ENCODE results near the gene POLR1E. TPM values are rescaled to one million over a fixed set of nuclear protein-coding genes. Genes with fewer than 3 reads are reported as not detected.
"Not testable (repeated sequence)": the region's sequence is repeated elsewhere in the genome, so short reads cannot be mapped to it uniquely, and the experiment has no call there.

POLR1E gene
- total RNA-seq, 1 experiment from 2014 or later = 21.4 TPM

GRCh38 chr9:37471942-37472684 lies 13.6 kb upstream of the POLR1E start:
- no peaks in the 10 kb centered on the region for H3K9me3 ChIP-seq (replicated peaks)
- peak; percentile 63 to 93 for DNase-seq (ENCODE audit: low read depth in 1 of 2, low spot score in 2 of 2)
- H3K27me3 ChIP-seq (replicated peaks) = no peaks in the 10 kb centered on the region
- peaks cover 16% of the 10 kb centered on the region for H3K4me1 ChIP-seq (replicated peaks)
- H3K4me3 ChIP-seq = peak overlapping the region; percentile 16
- peak overlapping the region; percentile 87 for H3K27ac ChIP-seq
- no peaks in the 10 kb centered on the region for H3K36me3 ChIP-seq

GRCh38 chr9:37473982-37474381 lies 11.8 kb upstream of the POLR1E start:
- peaks cover 16% of the 10 kb centered on the region for H3K4me1 ChIP-seq (replicated peaks)
- H3K9me3 ChIP-seq (replicated peaks); H3K4me3 ChIP-seq; DNase-seq (ENCODE audit: low read depth in 1 of 2, low spot score in 2 of 2); H3K27ac ChIP-seq; H3K36me3 ChIP-seq; H3K27me3 ChIP-seq (replicated peaks): not testable (repeated sequence)

- H3K4me1 ChIP-seq (replicated peaks) = peaks cover 16% of the 10 kb centered on the region
- no peaks in the 10 kb centered on the region for H3K9me3 ChIP-seq (replicated peaks)
- no peaks in the 10 kb centered on the region for H3K27me3 ChIP-seq (replicated peaks)
- H3K27ac ChIP-seq = no peak overlapping the region
- no peaks in the 10 kb centered on the region for H3K36me3 ChIP-seq
- no peak for DNase-seq (ENCODE audit: low read depth in 1 of 2, low spot score in 2 of 2)
- H3K4me3 ChIP-seq = no peak overlapping the region
Measured at GRCh38 chr9:37474438-37474837, 11.3 kb upstream of the POLR1E start.

- Histone ChIP-seq H3K27me3 (replicated peaks) (no peaks in the 10 kb centered on the region), H3K27ac (no peak overlapping the region), H3K4me3 (no peak overlapping the region), H3K9me3 (replicated peaks) (no peaks in the 10 kb centered on the region), H3K4me1 (replicated peaks) (peaks cover 5% of the 10 kb centered on the region), H3K36me3 (no peaks in the 10 kb centered on the region)
- no peak for DNase-seq (ENCODE audit: low read depth in 1 of 2, low spot score in 2 of 2)
Measured at GRCh38 chr9:37476930-37477329, 8.8 kb upstream of the POLR1E start.

- H3K27me3 ChIP-seq (replicated peaks); H3K36me3 ChIP-seq; DNase-seq (ENCODE audit: low read depth in 1 of 2, low spot score in 2 of 2); H3K27ac ChIP-seq; H3K9me3 ChIP-seq (replicated peaks); H3K4me1 ChIP-seq (replicated peaks); H3K4me3 ChIP-seq: not testable (repeated sequence)
Measured at GRCh38 chr9:37477443-37477842, 8.3 kb upstream of the POLR1E start.

- H3K9me3 ChIP-seq (replicated peaks); DNase-seq (ENCODE audit: low read depth in 1 of 2, low spot score in 2 of 2); H3K4me1 ChIP-seq (replicated peaks); H3K4me3 ChIP-seq; H3K36me3 ChIP-seq; H3K27me3 ChIP-seq (replicated peaks); H3K27ac ChIP-seq: not testable (repeated sequence)
Measured at GRCh38 chr9:37477987-37478619, 7.6 kb upstream of the POLR1E start.

GRCh38 chr9:37480759-37481158 lies 5.0 kb upstream of the POLR1E start:
- H3K27ac ChIP-seq = no peak overlapping the region
- peaks cover 4% of the 10 kb centered on the region; the same call in 1 of the 2 replicates for H3K4me1 ChIP-seq (replicated peaks)
- no peak for DNase-seq (ENCODE audit: low read depth in 1 of 2, low spot score in 2 of 2)
- no peaks in the 10 kb centered on the region for H3K9me3 ChIP-seq (replicated peaks)
- no peak overlapping the region for H3K4me3 ChIP-seq
- H3K36me3 ChIP-seq = no peaks in the 10 kb centered on the region
- H3K27me3 ChIP-seq (replicated peaks) = no peaks in the 10 kb centered on the region

GRCh38 chr9:37486256-37486615 lies 488 bp downstream of the POLR1E start:
- no peaks in the 10 kb centered on the region for H3K27me3 ChIP-seq (replicated peaks)
- H3K36me3 ChIP-seq = no peaks in the 10 kb centered on the region
- no peak for DNase-seq (ENCODE audit: low read depth in 1 of 2, low spot score in 2 of 2)
- no peaks in the 10 kb centered on the region for H3K9me3 ChIP-seq (replicated peaks)
- H3K27ac ChIP-seq = no peak overlapping the region
- H3K4me3 ChIP-seq = peak overlapping the region; percentile 52
- H3K4me1 ChIP-seq (replicated peaks) = peaks cover 11% of the 10 kb centered on the region

GRCh38 chr9:37486616-37487548 lies 1.1 kb downstream of the POLR1E start:
- peak; percentile 14 to 45 for DNase-seq (ENCODE audit: low read depth in 1 of 2, low spot score in 2 of 2)
- no peaks in the 10 kb centered on the region for H3K9me3 ChIP-seq (replicated peaks)

GRCh38 chr9:37491939-37492338 lies 6.2 kb downstream of the POLR1E start:
- Histone ChIP-seq H3K36me3 (peaks cover 13% of the 10 kb centered on the region), H3K27me3 (replicated peaks) (no peaks in the 10 kb centered on the region), H3K4me3 (no peak overlapping the region), H3K9me3 (replicated peaks) (no peaks in the 10 kb centered on the region), H3K27ac (no peak overlapping the region), H3K4me1 (replicated peaks) (peaks cover 3% of the 10 kb centered on the region)
- no peak for DNase-seq (ENCODE audit: low read depth in 1 of 2, low spot score in 2 of 2)

More at GRCh38 chr9:37486616-37487548, 1.1 kb downstream of the POLR1E start:
- H3K4me1 ChIP-seq (replicated peaks) = peaks cover 11% of the 10 kb centered on the region
- no peak overlapping the region for H3K27ac ChIP-seq
- no peaks in the 10 kb centered on the region for H3K27me3 ChIP-seq (replicated peaks)
- H3K4me3 ChIP-seq = peak overlapping the region; percentile 52
- no peaks in the 10 kb centered on the region; the same call in 1 of the 2 replicates for H3K36me3 ChIP-seq

GRCh38 chr9:37495571-37495970 lies 9.8 kb downstream of the POLR1E start:
- H3K36me3 ChIP-seq = peaks cover 23% of the 10 kb centered on the region
- no peak overlapping the region for H3K27ac ChIP-seq
- no peaks in the 10 kb centered on the region for H3K27me3 ChIP-seq (replicated peaks)
- H3K9me3 ChIP-seq (replicated peaks) = no peaks in the 10 kb centered on the region
- no peak for DNase-seq (ENCODE audit: low read depth in 1 of 2, low spot score in 2 of 2)
- no peak overlapping the region for H3K4me3 ChIP-seq
- no peaks in the 10 kb centered on the region for H3K4me1 ChIP-seq (replicated peaks)

GRCh38 chr9:37496020-37496419 lies 10.3 kb downstream of the POLR1E start:
- Histone ChIP-seq H3K9me3 (replicated peaks) (no peaks in the 10 kb centered on the region), H3K27me3 (replicated peaks) (no peaks in the 10 kb centered on the region), H3K27ac (no peak overlapping the region), H3K36me3 (peaks cover 23% of the 10 kb centered on the region), H3K4me1 (replicated peaks) (no peaks in the 10 kb centered on the region), H3K4me3 (no peak overlapping the region)
- no peak for DNase-seq (ENCODE audit: low read depth in 1 of 2, low spot score in 2 of 2)

GRCh38 chr9:37497320-37497719 lies 11.6 kb downstream of the POLR1E start:
- no peak for DNase-seq (ENCODE audit: low read depth in 1 of 2, low spot score in 2 of 2)
- H3K27ac ChIP-seq = no peak overlapping the region
- peaks cover 34% of the 10 kb centered on the region for H3K36me3 ChIP-seq

GRCh38 chr9:37498457-37498856 lies 12.7 kb downstream of the POLR1E start:
- Histone ChIP-seq H3K27me3 (replicated peaks) (no peaks in the 10 kb centered on the region), H3K4me1 (replicated peaks) (no peaks in the 10 kb centered on the region), H3K36me3 (peaks cover 34% of the 10 kb centered on the region), H3K9me3 (replicated peaks) (no peaks in the 10 kb centered on the region), H3K4me3 (no peak overlapping the region), H3K27ac (no peak overlapping the region)
- no peak for DNase-seq (ENCODE audit: low read depth in 1 of 2, low spot score in 2 of 2)

More at GRCh38 chr9:37497320-37497719, 11.6 kb downstream of the POLR1E start:
- Histone ChIP-seq H3K4me3 (no peak overlapping the region), H3K4me1 (replicated peaks) (no peaks in the 10 kb centered on the region), H3K9me3 (replicated peaks) (no peaks in the 10 kb centered on the region), H3K27me3 (replicated peaks) (no peaks in the 10 kb centered on the region)

Data from SJSA1 (cell line).